WERI-Rb-1 (cell line): Measurements from ENCODE around the gene RSPH10B.
A peak's percentile ranks its signal among the peaks of the same experiment; 100 is the strongest.
"Not testable (repeated sequence)": the region's sequence is repeated elsewhere in the genome, so short reads cannot be mapped to it uniquely, and the experiment has no call there.

ENCODE experiments used
- DNase-seq: peaks from one replicate; pipeline ENCODE4 v3.0.0-alpha.2; 2020
- H3K27ac ChIP-seq: fragments of 250-450 bp; sonication (Bioruptor Pico); 2 replicates; pipeline ENCODE4 v1.5.1; 2020; ENCODE audit warnings: mild to moderate bottlenecking, moderate library complexity
- H3K27me3 ChIP-seq: fragments of 250-450 bp; sonication (Bioruptor Pico); 2 replicates; pipeline ENCODE4 v1.5.1; 2021; ENCODE audit warnings: mild to moderate bottlenecking, low read depth, moderate library complexity; ENCODE audit not compliant: insufficient read depth, severe bottlenecking
- H3K36me3 ChIP-seq: fragments of 250-450 bp; sonication (Bioruptor Pico); 2 replicates; pipeline ENCODE4 v1.5.1; 2020; ENCODE audit warnings: mild to moderate bottlenecking, moderate library complexity
- H3K4me3 ChIP-seq: 2 replicates; pipeline ENCODE4 v1.5.1; 2011; ENCODE audit warnings: low read depth, mild to moderate bottlenecking, control low read depth, low read length
- H3K9me3 ChIP-seq: fragments of 250-450 bp; sonication (Bioruptor Pico); 2 replicates; pipeline ENCODE4 v1.5.1; 2021; ENCODE audit warnings: mild to moderate bottlenecking, moderate library complexity; ENCODE audit not compliant: severe bottlenecking

Gene RSPH10B

GRCh38 chr7:5931905-5932644 lies 38.4 kb downstream of the RSPH10B start:
- H3K27me3 ChIP-seq, DNase-seq, H3K36me3 ChIP-seq, H3K4me3 ChIP-seq, H3K27ac ChIP-seq, H3K9me3 ChIP-seq: not testable (repeated sequence)

DNA sequence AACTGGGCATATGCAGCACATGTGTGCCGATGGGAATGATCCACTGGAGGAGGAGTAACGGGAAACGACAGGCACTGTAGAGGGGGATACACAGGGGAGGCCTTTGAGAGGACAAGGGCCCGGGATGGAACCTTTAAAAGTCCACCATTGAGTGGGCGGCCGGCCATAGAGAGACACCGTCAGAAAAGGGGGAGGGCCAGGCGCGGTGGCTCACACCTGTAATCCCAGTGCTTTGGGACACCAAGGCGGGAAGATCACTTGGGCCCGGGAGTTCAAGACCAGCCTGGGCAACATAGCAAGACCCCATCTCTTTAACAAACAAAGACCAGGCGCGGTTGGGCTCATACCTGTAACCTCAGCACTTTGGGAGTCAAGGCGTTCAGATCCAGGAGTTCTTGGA lies 39.2 kb downstream of the RSPH10B start:
- not testable (repeated sequence) for H3K36me3 ChIP-seq, H3K27me3 ChIP-seq, H3K9me3 ChIP-seq, H3K27ac ChIP-seq, DNase-seq, H3K4me3 ChIP-seq

- H3K27me3 ChIP-seq, DNase-seq, H3K9me3 ChIP-seq, H3K27ac ChIP-seq, H3K36me3 ChIP-seq, H3K4me3 ChIP-seq: not testable (repeated sequence)
Observed at GRCh38 chr7:5930290-5930689, 40.2 kb downstream of the RSPH10B start.

- not testable (repeated sequence) for H3K36me3 ChIP-seq
Observed at GRCh38 chr7:5926263-5926870, 44.1 kb downstream of the RSPH10B start.

GRCh38 chr7:5924630-5925029 lies 45.9 kb downstream of the RSPH10B start:
- not testable (repeated sequence) for H3K36me3 ChIP-seq, H3K27ac ChIP-seq, H3K27me3 ChIP-seq, DNase-seq, H3K9me3 ChIP-seq, H3K4me3 ChIP-seq

More at GRCh38 chr7:5926263-5926870, 44.1 kb downstream of the RSPH10B start:
- not testable (repeated sequence) for DNase-seq, H3K27me3 ChIP-seq, H3K4me3 ChIP-seq, H3K27ac ChIP-seq, H3K9me3 ChIP-seq

DNA sequence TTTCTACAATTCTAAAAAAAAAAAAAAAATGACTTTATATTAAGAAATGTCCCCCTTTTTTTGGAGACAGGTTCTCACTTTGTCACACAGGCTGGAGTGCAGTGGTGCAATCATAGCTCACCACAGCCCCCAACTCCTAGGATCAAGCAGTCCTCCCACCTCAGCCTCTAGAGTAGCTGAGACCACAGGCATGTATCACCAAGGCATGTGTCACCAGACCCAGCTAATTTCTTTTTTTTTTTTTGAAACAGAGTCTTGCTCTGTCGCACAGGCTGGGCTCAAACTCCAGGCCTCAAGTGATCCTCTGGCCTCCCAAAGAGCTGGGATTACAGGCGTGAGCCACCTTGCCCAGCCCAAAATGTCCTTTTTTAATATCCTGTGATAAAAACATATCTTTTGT lies 46.3 kb downstream of the RSPH10B start:
- DNase-seq, H3K36me3 ChIP-seq, H3K9me3 ChIP-seq, H3K4me3 ChIP-seq, H3K27me3 ChIP-seq, H3K27ac ChIP-seq: not testable (repeated sequence)

- H3K27me3 ChIP-seq, H3K4me3 ChIP-seq, H3K9me3 ChIP-seq, DNase-seq, H3K36me3 ChIP-seq, H3K27ac ChIP-seq: not testable (repeated sequence)
Observed at GRCh38 chr7:5916529-5916928, 54.0 kb downstream of the RSPH10B start.

- not testable (repeated sequence) for H3K27me3 ChIP-seq, DNase-seq, H3K4me3 ChIP-seq, H3K9me3 ChIP-seq, H3K36me3 ChIP-seq, H3K27ac ChIP-seq
Observed at GRCh38 chr7:5908835-5909234, 61.7 kb downstream of the RSPH10B start.

- DNase-seq, H3K36me3 ChIP-seq, H3K4me3 ChIP-seq, H3K27me3 ChIP-seq, H3K9me3 ChIP-seq, H3K27ac ChIP-seq: not testable (repeated sequence)
Observed at GRCh38 chr7:5904726-5905125, 65.8 kb downstream of the RSPH10B start.

- not testable (repeated sequence) for H3K36me3 ChIP-seq, H3K4me3 ChIP-seq, H3K9me3 ChIP-seq, H3K27me3 ChIP-seq, H3K27ac ChIP-seq, DNase-seq
Observed at GRCh38 chr7:5903002-5903401, 67.5 kb downstream of the RSPH10B start.

GRCh38 chr7:5898480-5899224 lies 71.8 kb downstream of the RSPH10B start, which contains the start of gene CCZ1:
Gene CCZ1 (plus strand): TSS chr7:5898733. CDS start chr7:5898800, 67 bp downstream.
- not testable (repeated sequence) for H3K36me3 ChIP-seq, H3K9me3 ChIP-seq, H3K27me3 ChIP-seq, H3K27ac ChIP-seq
- peak; percentile 70 for DNase-seq
- H3K4me3 ChIP-seq = peak within 1 kb of the TSS; percentile 40

DNA sequence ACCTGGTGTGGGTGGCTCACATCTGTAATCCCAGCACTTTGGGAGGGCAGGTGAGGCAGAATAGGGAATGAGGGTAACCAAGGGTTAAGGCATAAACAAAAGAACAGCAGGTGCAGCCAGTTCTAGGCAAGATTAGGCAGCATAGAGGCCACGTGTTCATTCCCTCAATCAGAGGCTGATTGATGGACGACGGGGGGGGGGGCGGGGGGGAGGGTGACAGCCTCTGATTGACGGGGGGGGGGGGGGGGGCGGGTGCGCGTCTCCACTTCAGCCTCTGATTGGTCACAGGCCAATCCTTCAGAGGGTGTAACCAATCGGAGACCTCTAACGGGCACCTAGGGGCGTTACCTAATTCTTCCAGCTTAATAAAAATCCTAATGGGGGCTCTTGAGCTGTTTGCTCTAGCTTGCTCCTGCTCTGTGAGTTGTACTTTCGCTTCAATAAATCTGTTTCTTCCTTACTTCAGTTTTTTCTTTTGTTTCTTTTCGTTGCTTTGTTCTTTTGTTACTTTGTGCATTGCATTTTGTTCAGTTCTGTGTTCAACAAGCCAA lies 73.0 kb downstream of the RSPH10B start:
- not testable (repeated sequence) for H3K9me3 ChIP-seq, H3K27me3 ChIP-seq, DNase-seq, H3K27ac ChIP-seq, H3K36me3 ChIP-seq, H3K4me3 ChIP-seq
